Thoracic aorta endothelial cell (primary cell): Measurements from ENCODE around the gene CEACAM20. TPM values are rescaled to one million over a fixed set of nuclear protein-coding genes. Genes with fewer than 3 reads are reported as not detected.

Experiments
- small RNA-seq: library from RNA; depleted of rRNA; stranded (forward); fragments of <200 nt; gene quantifications from one replicate; pipeline ENCODE3, GENCODE V24; 2012
- total RNA-seq: library from RNA; depleted of rRNA; stranded (reverse); fragments of >200 nt; gene quantifications from 2 replicates; pipeline ENCODE4 v1.2.3, GENCODE V29; 2012

CEACAM20 gene
- not detected in 2 replicates for total RNA-seq

GRCh38 chr19:44529536-44529935 is at the start of gene CEACAM20:
CEACAM20 (minus strand) TSS chr19:44529675; CDS start chr19:44529509, 166 bp downstream.

GRCh38 chr19:44499962-44500949 is 29.2 kb downstream of the CEACAM20 start, which contains the start of gene ZNF180:
ZNF180 (minus strand) TSS chr19:44500522; CDS start chr19:44497334, 3,188 bp downstream.

Small RNA genes lying within 50 kb of the gene (small RNA-seq; reads per million reads assigned to genes)
- gene AC243964.1, result not detected

Other genes starting within 250 kb of the CEACAM20 start
- gene ZNF235, start 224.7 kb downstream of the CEACAM20 start, total RNA-seq, result 2.6 and 3.2 TPM in 2 replicates
- gene ZNF112, start 173.0 kb downstream of the CEACAM20 start, total RNA-seq, result 7.2 and 8.2 TPM in 2 replicates
- gene ZNF285, start 128.1 kb downstream of the CEACAM20 start, total RNA-seq, result 3.5 and 3.9 TPM in 2 replicates
- 4.1 and 12.8 TPM in 2 replicates for gene ZNF229, start 81.2 kb downstream of the CEACAM20 start, total RNA-seq
- 8.8 and 11.6 TPM in 2 replicates for gene ZNF180, start 29.2 kb downstream of the CEACAM20 start, total RNA-seq
- not detected in 2 replicates for gene IGSF23, start 83.9 kb upstream of the CEACAM20 start, total RNA-seq
- 149 and 155 TPM in 2 replicates for gene PVR, start 114.2 kb upstream of the CEACAM20 start, total RNA-seq
- gene CEACAM19, start 141.8 kb upstream of the CEACAM20 start, total RNA-seq, result 3.2 and 3.9 TPM in 2 replicates
- gene CEACAM16, start 169.5 kb upstream of the CEACAM20 start, total RNA-seq, result not detected in 2 replicates
- gene BCL3, start 219.0 kb upstream of the CEACAM20 start, total RNA-seq, result 5.5 and 7.7 TPM in 2 replicates
- not detected in 2 replicates for gene CBLC, start 248.2 kb upstream of the CEACAM20 start, total RNA-seq